HG03457 (cell line): ENCODE results near the gene PAPPA2.
"Not testable (repeated sequence)": the region's sequence is repeated elsewhere in the genome, so short reads cannot be mapped to it uniquely, and the experiment has no call there.

ENCODE experiments used
- ATAC-seq: cut with Tn5 transposase; IDR thresholded peaks from one replicate; pipeline ENCODE4 v1.9.1; 2021; ENCODE audit warnings: moderate number of reproducible peaks; ENCODE audit not compliant: unreplicated experiment

Gene PAPPA2

DNA sequence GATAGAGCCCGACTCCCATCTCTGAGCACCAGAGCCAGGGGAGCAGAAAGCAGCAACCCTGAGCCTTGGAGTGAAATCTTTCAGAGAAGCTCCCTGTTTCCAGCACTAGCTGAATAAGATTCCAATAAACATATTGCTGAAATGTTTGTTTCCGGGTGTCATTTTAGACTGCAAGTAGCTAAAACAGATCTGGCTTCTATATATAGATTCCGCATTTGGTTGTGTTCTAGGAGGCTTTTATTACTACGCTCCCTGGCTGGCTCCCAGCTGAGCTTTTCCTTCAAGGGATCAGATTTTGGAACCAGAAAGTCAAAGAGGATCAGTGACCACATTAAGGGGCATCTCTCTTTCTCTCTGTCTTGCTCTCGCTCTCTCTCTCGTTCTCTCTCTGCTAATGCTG lies 88.2 kb downstream of the PAPPA2 start:
- no peak for ATAC-seq

DNA sequence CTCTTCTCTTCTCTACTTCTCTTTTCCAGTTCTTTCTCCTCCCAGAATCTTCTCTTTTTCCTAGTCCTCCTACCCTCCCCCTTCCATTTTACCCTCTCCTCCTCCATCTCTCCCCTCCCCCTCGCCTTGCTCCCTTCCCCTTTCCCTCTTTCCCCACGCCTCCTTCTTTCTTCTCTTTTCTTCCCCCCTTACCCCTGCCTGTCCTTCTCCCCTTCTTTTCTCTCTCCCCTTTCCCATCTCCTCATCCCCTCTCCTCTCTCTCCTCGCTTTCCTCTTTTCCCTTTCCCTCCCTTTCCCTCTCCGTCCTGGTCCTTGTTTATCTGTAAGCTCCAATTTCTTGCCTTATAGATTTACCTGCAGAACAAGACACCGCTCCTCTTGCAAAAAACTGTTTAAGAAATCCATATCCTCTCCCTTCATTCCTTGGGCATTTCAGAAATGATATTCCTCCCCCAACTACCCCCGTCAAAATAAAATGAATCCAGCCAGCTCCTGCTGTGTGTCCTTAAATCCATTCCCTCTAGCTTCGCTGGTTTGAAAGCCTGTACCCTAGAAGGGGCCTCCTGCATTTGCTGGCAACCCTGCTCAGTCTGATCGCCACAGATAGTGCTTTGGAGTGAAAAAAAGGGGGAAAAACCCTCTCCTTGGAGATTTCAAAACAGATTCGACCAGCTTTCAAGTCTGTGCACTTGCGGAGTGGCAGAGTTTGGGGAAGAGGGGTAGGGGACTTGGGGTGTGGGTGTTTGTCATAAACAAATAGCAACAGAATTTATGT lies 89.4 kb downstream of the PAPPA2 start:
- ATAC-seq, result no peak

DNA sequence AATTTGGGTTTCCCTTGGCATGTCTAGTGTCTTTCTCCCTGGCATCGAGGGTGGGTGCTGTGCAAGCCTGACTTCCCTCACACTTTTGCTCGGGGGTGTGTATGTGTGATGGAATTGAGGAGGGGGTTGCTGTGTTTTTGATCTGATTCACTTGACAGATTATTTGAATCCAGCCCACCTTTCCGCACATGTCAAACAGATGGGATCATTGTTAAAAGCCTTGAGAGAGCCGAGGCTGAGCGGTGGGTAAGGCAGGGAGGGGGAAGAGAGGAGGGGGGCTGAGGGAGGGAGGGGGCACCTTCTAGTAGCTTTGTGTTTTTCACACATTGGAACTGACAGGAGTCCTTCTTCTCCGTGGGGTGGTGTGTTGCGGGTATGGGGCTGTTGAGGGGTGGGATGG lies 90.0 kb downstream of the PAPPA2 start:
- no peak for ATAC-seq

DNA sequence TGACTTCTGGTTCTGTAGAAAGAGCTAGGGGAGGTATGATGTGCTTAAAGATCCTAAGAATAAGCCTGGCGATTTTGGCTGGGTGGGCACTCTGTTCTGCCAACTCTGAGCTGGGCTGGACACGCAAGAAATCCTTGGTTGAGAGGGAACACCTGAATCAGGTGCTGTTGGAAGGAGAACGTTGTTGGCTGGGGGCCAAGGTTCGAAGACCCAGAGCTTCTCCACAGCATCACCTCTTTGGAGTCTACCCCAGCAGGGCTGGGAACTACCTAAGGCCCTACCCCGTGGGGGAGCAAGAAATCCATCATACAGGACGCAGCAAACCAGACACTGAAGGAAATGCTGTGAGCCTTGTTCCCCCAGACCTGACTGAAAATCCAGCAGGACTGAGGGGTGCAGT lies 93.3 kb downstream of the PAPPA2 start:
- no peak for ATAC-seq

DNA sequence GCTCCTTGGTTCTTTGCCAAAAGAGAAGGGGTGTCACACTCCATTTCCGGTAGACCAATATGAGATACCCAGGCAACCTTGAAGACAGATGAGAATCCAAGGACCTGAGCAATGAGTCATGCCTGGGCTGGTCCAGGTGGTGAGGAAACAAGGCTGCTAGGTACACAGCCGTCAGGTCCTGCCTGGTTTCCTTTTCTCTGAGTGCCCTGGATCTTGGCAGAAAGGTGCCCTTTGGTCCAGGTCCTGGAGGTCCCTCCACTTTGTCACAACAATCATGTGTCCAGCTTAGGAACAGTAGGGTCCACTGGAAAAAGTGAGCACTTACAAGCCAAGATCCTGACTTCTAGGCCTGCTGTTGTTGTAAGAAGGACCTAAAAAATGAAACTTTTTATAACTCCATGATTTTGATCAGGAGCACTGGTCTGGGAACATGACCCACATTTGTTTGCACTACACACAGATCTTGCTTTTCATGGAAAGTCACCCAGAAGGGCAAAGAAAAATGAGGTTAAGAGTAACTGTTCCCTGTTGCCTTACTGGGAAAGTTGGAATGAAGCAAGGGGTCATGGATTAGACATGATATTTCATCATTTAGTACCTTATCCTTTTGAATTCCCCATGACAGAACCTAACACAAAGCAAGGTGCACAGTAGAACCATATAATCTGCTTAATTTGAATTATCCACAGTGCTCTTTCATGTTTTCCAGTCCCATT lies 94.7 kb downstream of the PAPPA2 start:
- no peak for ATAC-seq

DNA sequence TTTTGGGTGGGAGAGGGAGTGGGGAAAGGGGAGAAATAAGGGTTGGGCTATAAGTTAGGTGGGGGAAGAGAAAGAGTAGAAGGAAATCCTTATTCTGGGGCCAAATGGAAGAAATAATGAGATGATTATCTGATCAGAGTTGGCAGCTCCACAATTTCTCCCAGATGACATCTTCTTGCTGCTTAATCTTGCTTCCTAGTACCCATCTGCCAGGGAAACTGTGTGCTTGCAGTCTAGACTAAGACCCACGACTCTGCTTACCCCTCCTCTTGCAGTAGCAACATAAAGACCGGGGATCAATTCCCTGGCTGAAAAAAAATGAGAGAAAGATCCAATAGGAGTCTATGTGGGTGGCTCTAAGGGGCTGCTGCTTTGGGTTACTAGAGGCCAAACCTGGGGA lies 95.6 kb downstream of the PAPPA2 start:
- no peak for ATAC-seq

DNA sequence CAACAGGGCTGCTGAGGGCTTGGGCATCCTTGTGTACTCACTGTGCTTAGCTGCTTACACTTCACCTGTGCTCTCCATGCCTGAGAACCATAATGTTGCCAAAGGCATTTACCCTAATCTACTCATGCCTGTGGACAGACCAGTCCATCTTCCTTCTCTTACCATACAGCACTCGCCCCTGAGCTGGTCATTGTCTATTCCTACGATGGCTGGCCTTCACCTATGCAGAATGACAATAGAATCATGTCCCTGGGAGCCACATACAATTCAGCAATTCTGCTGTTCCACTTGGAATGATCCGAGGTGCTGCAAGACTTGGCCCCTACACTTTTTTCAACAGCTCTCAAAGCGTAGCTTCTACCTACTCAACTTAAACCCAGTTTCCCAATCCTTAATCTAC lies 96.5 kb downstream of the PAPPA2 start:
- ATAC-seq, result no peak

DNA sequence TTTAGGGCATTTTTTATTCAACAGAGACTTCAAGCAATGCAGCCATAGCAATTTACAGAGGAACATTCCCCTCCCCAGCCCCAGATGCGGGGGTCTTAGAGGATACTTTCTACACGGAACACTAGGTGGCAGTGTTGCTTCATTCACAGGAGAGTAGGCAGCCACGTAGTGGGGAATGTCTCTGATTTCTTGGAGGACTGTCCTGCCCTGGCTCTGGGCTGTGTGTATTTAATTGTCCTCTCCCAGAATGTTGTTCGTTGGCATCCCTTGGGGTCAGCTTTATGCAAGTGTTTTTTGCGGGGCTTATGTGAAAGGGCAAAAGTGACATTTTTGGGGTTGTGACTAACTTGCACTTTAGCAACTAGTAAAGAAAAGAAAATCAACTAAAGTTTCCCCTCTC lies 96.9 kb downstream of the PAPPA2 start:
- peak; percentile 81 for ATAC-seq

DNA sequence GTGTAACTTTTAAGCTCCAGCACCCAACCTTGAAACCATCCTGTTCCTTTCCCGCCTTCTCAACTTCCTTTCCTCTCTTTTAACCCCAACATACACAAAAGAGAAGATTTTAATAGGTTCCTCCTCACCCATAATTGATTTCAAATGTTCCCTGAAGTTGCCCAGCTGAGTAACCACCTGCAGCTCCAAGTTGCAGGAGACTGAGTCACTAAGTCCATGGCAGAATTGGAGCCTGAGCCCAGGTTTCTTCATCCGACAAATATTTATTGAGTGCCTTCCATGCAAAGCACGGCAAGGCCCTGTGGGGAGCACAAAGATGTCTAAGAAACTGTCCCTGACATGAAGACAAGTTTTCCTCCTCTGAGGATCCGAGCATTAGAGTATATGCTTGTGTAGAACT lies 97.7 kb downstream of the PAPPA2 start:
- no peak for ATAC-seq

DNA sequence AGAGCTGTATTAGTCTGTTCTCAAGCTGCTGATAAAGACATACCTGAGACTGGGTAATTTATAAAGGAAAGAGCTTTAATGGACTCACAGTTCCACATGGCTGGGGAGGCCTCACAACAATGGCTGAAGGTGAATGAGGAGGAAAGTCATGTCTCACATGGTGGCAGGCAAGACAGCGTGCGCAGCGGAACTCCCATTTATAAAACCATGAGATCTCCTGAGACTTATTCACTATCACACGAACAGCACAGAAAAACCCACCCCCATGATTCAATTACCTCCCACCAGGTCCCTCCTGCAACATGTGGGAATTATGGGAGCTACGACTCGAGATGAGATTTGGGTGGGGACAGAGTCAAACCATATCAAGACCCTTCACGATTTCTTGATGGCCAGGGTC lies 98.8 kb downstream of the PAPPA2 start:
- ATAC-seq, result not testable (repeated sequence)

DNA sequence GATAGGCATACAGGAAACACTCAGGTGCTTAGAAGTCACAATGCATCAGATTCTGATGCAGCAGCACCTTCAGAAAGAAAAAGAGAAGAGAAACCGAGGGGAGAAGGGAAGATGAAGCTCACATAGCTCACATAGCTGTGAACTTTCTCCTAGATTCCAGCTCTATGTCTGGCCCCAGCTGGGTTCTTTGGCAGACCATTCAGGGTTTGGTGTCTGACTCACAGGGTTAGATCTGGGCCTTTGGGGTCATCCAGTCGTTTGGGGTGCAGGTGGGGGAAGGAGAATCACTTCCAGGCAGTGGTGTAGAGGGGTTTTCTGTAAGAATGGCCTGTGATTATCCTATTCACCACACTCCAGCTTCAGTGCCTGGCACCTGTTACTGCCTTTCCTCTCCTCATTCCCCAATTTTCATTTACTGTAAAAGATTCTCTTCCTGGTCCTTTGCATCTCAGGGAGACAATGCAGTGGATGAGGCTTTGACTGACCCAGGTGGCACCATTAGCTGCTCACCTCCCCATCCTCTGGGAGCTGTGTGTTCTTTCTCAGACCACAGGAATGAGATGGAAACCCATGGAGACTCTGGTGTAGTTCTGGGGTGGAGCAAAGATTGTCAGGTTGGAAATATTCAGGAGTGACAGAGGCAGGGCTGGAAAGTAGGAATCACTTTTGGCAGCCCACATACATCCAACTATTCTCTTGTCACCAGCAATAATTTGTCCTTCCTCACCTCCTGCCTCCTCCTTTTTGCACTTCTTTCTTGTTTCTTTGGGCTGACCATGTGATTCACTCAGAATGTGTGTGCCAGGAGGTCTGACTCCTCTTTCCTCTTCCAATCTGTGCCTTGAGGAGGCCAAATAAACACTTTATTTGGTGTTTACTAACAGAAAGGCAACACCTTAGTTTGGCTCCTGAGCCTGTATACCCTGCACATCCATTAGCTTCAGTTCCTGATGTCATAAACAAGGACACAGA lies 103.3 kb downstream of the PAPPA2 start:
- no peak for ATAC-seq

DNA sequence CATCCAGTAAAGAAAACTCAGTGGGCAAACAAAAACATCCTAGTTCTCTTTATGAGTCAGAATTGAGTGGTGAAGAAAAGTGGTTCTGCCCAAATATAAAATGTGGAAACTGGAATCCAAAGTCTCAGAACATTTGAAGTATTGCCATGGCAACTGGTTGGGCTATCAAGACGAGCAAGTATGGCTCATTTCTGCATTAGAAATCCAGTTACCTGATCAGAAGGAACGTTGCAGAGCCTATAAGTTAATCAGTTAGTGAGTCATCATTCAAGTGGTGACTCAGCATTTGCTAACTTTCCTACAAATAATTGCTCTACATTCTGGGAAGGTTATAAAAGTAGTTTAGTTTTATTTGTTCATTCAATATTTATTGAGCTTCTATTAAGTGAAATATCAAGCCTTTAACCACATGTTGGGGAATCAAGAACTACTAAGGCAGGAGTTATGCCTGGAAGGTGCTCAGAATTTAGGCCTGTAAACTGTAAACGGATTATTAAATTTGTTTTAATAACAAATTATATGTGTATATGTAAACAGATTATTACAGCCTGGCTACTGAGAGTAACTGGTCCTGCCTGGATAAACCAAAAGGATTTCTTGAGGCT lies 104.3 kb downstream of the PAPPA2 start:
- no peak for ATAC-seq

DNA sequence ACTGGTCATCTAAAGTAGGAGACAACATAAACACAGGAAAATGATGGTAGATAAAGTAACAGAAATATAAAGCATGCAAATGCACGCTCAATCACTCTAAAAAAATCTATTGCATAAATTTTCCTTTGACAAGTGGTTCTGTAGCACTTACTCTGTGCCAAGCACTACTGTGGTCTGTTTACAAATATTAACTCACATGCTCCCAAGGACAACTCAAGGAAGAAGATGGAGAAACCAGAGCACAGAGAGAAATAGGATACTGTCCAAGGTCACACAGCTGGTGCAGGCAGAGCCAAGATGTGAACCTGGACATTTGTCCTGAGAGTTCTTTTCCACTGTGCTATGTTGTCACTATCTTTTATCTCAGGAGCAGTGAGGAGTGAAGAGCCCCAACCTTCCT lies 105.2 kb downstream of the PAPPA2 start:
- ATAC-seq, result no peak

DNA sequence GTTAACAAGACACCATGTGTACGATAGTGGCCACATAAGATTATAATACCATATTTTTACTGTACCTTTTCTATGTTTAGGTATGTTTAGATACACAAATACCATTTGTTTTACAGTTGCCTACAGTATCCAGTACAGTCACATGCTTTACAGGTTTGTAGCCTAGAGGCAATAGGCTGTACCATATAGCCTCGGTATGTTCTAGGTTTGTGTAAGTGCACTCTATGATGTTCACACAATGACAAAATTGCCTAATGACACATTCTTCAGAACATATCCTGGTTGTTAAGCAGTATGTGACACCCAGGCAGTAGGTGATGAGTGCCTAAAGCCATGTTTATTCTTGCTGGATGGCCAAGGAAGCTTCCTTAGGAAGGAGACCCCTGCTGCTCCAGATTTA lies 111.8 kb downstream of the PAPPA2 start:
- no peak for ATAC-seq

DNA sequence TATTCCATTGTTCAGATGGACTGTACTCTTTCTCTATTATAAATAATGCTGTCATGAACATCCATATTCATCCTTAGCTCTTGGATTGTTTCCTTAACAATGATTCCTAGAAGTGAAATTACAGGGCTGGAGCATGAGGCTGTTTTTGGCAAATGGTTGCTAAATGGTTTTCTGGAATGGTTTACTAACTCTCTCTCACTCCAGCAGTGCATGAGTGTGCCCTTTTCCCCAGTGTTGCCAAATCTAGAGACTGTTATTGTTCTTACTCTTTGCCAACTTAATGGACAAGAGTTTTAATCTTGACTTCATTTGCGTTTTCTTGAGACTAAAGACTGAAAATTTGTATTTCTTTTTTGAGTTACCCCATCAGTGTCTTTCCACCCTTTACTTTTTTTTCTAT lies 113.0 kb downstream of the PAPPA2 start:
- ATAC-seq, result no peak

DNA sequence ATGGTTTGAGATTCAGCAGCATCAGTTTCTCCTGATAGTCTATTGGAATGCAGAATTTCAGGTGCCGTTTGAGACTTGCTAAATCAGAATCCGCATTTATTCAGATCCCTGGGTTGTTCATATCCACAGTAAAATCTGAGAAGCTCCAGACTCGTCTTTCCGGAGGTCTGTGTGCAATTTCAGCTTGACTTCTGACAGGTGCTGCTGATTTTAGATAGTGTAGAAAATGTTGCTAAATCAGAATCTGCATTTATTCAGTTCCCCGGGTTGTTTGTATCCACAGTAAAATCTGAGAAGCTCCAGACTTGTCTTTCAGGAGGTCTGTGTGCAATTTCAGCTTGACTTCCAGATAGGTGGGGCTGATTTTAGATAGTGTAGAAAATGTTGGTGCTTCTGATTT lies 113.7 kb downstream of the PAPPA2 start:
- no peak for ATAC-seq

DNA sequence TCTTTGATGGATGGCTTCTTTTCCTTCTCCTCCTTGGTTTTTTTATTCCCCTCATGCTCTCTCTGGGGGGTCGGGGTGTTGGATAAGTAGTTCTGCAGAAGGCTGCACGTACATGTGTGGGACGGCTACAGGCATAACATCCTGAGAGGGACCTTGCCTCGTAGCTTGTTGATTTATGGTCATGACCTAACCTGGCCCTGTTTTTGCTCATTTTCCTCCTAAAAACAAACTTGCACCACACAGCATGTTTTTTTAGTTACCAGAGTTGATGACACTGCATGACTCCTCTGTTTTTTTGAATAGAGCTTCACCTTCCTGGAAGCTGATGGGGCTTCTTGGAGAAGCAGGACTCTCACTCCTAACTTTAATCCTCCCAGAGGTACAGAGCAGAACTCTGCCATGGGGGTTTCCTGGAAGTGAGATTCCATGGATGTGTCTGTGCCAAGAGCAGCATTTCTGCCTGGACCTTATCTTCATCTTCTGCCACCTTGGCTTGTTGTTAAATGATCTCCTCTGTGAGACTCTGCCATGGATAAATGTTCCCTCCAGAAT lies 114.7 kb downstream of the PAPPA2 start:
- ATAC-seq, result no peak

DNA sequence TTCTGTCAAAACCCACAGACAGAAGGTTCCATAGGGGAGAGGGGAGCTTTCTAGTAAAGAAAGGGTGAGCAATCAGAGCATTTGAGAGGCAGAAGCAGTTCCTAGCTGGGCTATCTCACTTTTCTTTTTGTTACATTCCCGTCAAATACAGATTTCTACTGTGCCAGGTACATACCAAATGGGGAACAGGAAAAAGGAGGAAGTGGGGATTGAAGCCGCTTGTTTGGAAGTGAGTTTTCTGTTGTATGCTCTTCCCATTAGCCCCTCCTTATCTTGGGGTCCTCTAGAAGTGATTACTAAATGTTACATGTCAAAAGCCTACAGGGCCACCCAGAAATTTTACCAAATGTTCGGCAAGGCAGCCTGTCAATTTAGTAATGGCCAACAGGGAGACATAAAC lies 116.1 kb downstream of the PAPPA2 start:
- no peak for ATAC-seq

DNA sequence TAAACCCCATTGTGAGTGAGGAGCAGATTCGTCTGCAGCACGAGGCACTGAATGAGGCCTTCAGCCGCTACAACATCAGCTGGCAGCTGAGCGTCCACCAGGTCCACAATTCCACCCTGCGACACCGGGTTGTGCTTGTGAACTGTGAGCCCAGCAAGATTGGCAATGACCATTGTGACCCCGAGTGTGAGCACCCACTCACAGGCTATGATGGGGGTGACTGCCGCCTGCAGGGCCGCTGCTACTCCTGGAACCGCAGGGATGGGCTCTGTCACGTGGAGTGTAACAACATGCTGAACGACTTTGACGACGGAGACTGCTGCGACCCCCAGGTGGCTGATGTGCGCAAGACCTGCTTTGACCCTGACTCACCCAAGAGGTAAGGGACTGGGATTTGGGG lies 132.2 kb downstream of the PAPPA2 start:
- no peak for ATAC-seq

DNA sequence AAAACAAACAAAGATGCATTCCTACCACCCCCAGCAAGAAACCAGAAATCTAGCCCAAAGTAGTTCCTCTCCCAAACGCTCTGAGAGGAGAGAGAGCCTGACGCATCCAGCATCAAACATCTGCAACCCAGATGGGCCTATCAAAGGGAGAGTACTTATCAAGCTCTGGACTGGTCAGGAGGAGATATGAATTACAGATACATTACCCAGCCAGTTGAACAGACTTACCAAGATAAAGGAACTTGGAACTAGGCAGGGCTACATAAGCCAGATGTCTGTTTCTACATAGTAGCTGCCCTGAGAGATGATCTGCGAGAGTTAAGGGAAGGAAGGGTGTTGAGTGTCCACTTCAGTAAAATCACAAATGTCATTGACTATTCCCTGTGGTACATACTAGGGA lies 138.4 kb downstream of the PAPPA2 start:
- no peak for ATAC-seq
